UCSD-AML1 (cell line): ENCODE data around the gene VPS35L.
A peak's percentile ranks its signal among the peaks of the same experiment; 100 is the strongest.

Experiments used
- DNase-seq: peaks from one replicate; lab custom pipeline; 2025; ENCODE audit not compliant: unreplicated experiment; lab: John Stamatoyannopoulos, UW

Gene VPS35L

GRCh38 chr16:19691161-19691711 is 135.7 kb downstream of the VPS35L start:
- DNase-seq = peak; percentile 41

- no peak for DNase-seq
These were observed 139.5 kb downstream of the VPS35L start for GRCh38 chr16:19694989-19695388.

GRCh38 chr16:19696328-19696727 is 140.8 kb downstream of the VPS35L start:
- DNase-seq = peak; percentile 45

- DNase-seq = no peak
These were observed 141.5 kb downstream of the VPS35L start for GRCh38 chr16:19696961-19697360.

GRCh38 chr16:19697756-19698318 is 142.3 kb downstream of the VPS35L start:
- DNase-seq = no peak

- DNase-seq = no peak
These were observed 143.3 kb downstream of the VPS35L start for GRCh38 chr16:19698480-19699465.

GRCh38 chr16:19699472-19699871 is 144.0 kb downstream of the VPS35L start:
- no peak for DNase-seq

- DNase-seq = no peak
These were observed 144.8 kb downstream of the VPS35L start for GRCh38 chr16:19700319-19700781.

- DNase-seq = no peak
These were observed 145.6 kb downstream of the VPS35L start for GRCh38 chr16:19701091-19701490.

- DNase-seq = no peak
These were observed 147.8 kb downstream of the VPS35L start for GRCh38 chr16:19703172-19703889.

- no peak for DNase-seq
These were observed 149.0 kb downstream of the VPS35L start for GRCh38 chr16:19704321-19705145.

GRCh38 chr16:19705146-19705501 is 149.6 kb downstream of the VPS35L start:
- no peak for DNase-seq

GRCh38 chr16:19705843-19706242 is 150.3 kb downstream of the VPS35L start:
- DNase-seq = no peak

GRCh38 chr16:19706846-19707245 is 151.3 kb downstream of the VPS35L start:
- no peak for DNase-seq

- no peak for DNase-seq
These were observed 152.2 kb downstream of the VPS35L start for GRCh38 chr16:19707569-19708295.

GRCh38 chr16:19708296-19709205 is 153.0 kb downstream of the VPS35L start:
- no peak for DNase-seq

- no peak for DNase-seq
These were observed 154.1 kb downstream of the VPS35L start for GRCh38 chr16:19709381-19710136.
